Neural progenitor cell (in vitro differentiated cells): ENCODE measurements around the gene PM20D1. TPM values are rescaled to one million over a fixed set of nuclear protein-coding genes. Genes with fewer than 3 reads are reported as not detected.

Experiments
- DNase-seq: peaks from one replicate; pipeline ENCODE4 v3.0.0-alpha.2; 2016; ENCODE audit warnings: low spot score
- H2AFZ ChIP-seq: fragments of 200-600 bp; sonication (generic); replicated peaks from 2 replicates; pipeline ENCODE4 v1.6.1; 2016; ENCODE audit warnings: antibody characterized with exemption
- H3F3A ChIP-seq: fragments of 200-600 bp; sonication (generic); 2 replicates; pipeline ENCODE4 v1.6.1; 2016; ENCODE audit warnings: antibody characterized with exemption, low read depth
- H3K27ac ChIP-seq: fragments of 200-600 bp; sonication (generic); 2 replicates; pipeline ENCODE4 v1.5.1; 2016; ENCODE audit warnings: mild to moderate bottlenecking
- H3K27me3 ChIP-seq: fragments of 200-600 bp; sonication (generic); 2 replicates; pipeline ENCODE4 v1.6.1; 2016; ENCODE audit warnings: mild to moderate bottlenecking, moderate library complexity
- H3K36me3 ChIP-seq: fragments of 200-600 bp; sonication (generic); 2 replicates; pipeline ENCODE4 v1.5.1; 2016
- H3K4me1 ChIP-seq: fragments of 200-600 bp; sonication (generic); 2 replicates; pipeline ENCODE4 v1.6.1; 2016; ENCODE audit warnings: mixed run types
- H3K4me2 ChIP-seq: fragments of 200-600 bp; sonication (generic); 2 replicates; pipeline ENCODE4 v1.6.1; 2016
- H3K4me3 ChIP-seq: fragments of 200-600 bp; sonication (generic); 2 replicates; pipeline ENCODE4 v1.5.1; 2016
- H3K79me2 ChIP-seq: fragments of 200-600 bp; sonication (generic); 2 replicates; pipeline ENCODE4 v1.6.1; 2016; ENCODE audit warnings: low read depth
- H3K9ac ChIP-seq: fragments of 200-600 bp; sonication (generic); 2 replicates; pipeline ENCODE4 v1.6.1; 2016
- H3K9me3 ChIP-seq: fragments of 200-600 bp; sonication (generic); 2 replicates; pipeline ENCODE4 v1.5.1; 2016; ENCODE audit warnings: low read depth
- H4K20me1 ChIP-seq: fragments of 200-600 bp; sonication (generic); 2 replicates; pipeline ENCODE4 v1.6.1; 2016; ENCODE audit warnings: low read depth
- H3K27ac Mint-ChIP-seq: 3 replicates; pipeline ENCODE4 v1.8.0; 2021; ENCODE audit warnings: mixed read lengths
- H3K27me3 Mint-ChIP-seq: 2 replicates; pipeline ENCODE4 v1.8.0; 2022; ENCODE audit warnings: low read depth, mild to moderate bottlenecking, inconsistent platforms, moderate library complexity, mixed read lengths; ENCODE audit not compliant: insufficient read depth
- H3K36me3 Mint-ChIP-seq: 3 replicates; pipeline ENCODE4 v1.8.0; 2021; ENCODE audit warnings: mixed read lengths
- H3K4me1 Mint-ChIP-seq: 3 replicates; pipeline ENCODE4 v1.8.0; 2021; ENCODE audit warnings: mixed read lengths
- H3K4me3 Mint-ChIP-seq: 3 replicates; pipeline ENCODE4 v1.8.0; 2021; ENCODE audit warnings: mild to moderate bottlenecking, moderate library complexity, mixed read lengths
- H3K9me3 Mint-ChIP-seq: 3 replicates; pipeline ENCODE4 v1.8.0; 2020; ENCODE audit warnings: mixed read lengths
- CTCF ChIP-seq: fragments of 200-600 bp; sonication (generic); IDR thresholded peaks from 2 replicates; pipeline ENCODE4 v1.5.1; 2017; ENCODE audit warnings: antibody characterized with exemption, mild to moderate bottlenecking
- EZH2 ChIP-seq: fragments of 200-600 bp; sonication (generic); IDR thresholded peaks from 2 replicates; pipeline ENCODE4 v1.6.1; 2017; ENCODE audit warnings: antibody characterized with exemption, mild to moderate bottlenecking, moderate library complexity
- EZH2phosphoT487 ChIP-seq: fragments of 200-600 bp; sonication (generic); IDR thresholded peaks from 2 replicates; pipeline ENCODE4 v1.6.1; 2017; ENCODE audit warnings: antibody characterized with exemption
- total RNA-seq: library from RNA; depleted of rRNA; stranded (reverse); fragments of >200 nt; gene quantifications from 2 replicates; pipeline ENCODE4 v1.2.3, GENCODE V29; 2015; ENCODE audit warnings: low replicate concordance

The PM20D1 gene
- total RNA-seq, 1 donor from 2014 or later: not detected

DNA sequence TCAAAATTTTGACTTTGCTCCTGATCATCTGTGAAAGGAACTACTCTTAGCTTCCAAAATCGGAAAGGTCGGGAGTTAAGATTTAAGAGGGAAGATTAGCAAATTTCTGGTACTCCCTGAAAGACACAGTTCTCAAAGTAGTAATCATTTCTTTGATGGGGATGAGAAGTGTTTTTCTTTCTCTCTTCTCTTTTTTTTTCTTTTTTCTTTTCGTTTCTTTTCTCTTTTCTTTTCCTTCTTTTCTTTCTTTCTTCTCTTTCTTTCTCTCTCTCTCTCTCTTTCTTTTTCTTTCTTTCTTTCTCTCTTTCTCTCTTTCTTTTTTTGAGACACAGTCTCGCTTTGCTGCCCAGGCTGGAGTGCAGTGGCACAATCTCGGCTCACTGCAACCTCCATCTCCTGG is 69.6 kb downstream of the PM20D1 start:
- Mint-ChIP-seq H3K36me3 (no peaks in the 10 kb centered on the region), H3K27me3 (peaks cover 9% of the 10 kb centered on the region), H3K27ac (no peak overlapping the region), H3K4me1 (peaks cover 10% of the 10 kb centered on the region), H3K4me3 (no peak overlapping the region), H3K9me3 (peaks cover 6% of the 10 kb centered on the region)
- Histone ChIP-seq H3K27ac (no peak overlapping the region), H4K20me1 (no peaks in the 10 kb centered on the region), H3K9ac (no peak overlapping the region), H3F3A (no peaks in the 10 kb centered on the region), H3K4me2 (no peak overlapping the region), H3K4me1 (no peaks in the 10 kb centered on the region), H3K79me2 (no peaks in the 10 kb centered on the region), H3K27me3 (peaks cover 12% of the 10 kb centered on the region), H3K36me3 (no peaks in the 10 kb centered on the region), H2AFZ (no peak overlapping the region), H3K4me3 (no peak overlapping the region), H3K9me3 (no peaks in the 10 kb centered on the region)
- no peak for DNase-seq
- TF ChIP-seq CTCF (no peak), EZH2 (no peak), EZH2phosphoT487 (no peak)

Other genes starting within 250 kb of the PM20D1 start
- gene ELK4, start 218.1 kb downstream of the PM20D1 start, total RNA-seq: 24.9 and 36.6 TPM in 2 replicates
- gene SLC45A3, start 169.6 kb downstream of the PM20D1 start, total RNA-seq: 5.1 and 8.9 TPM in 2 replicates
- gene NUCKS1, start 100.0 kb downstream of the PM20D1 start, total RNA-seq: 449 and 700 TPM in 2 replicates
- 3.8 and 6.0 TPM in 2 replicates for gene RAB29, start 74.7 kb downstream of the PM20D1 start, total RNA-seq
- 10.4 and 15.8 TPM in 2 replicates for gene SLC41A1, start 36.9 kb downstream of the PM20D1 start, total RNA-seq
- gene SLC26A9, start 93.3 kb upstream of the PM20D1 start, total RNA-seq: not detected in 2 replicates
- gene RAB7B, start 153.3 kb upstream of the PM20D1 start, total RNA-seq: 0.22 TPM in 1 of 2 replicates, not detected in the other
- gene CTSE, start 173.8 kb upstream of the PM20D1 start, total RNA-seq: not detected in 2 replicates
- gene RHEX, start 203.0 kb upstream of the PM20D1 start, total RNA-seq: not detected in 2 replicates